ENCODE measurements around the gene ZNF790. TPM values are rescaled to one million over a fixed set of nuclear protein-coding genes. Genes with fewer than 3 reads are reported as not detected.

The ZNF790 gene
- total RNA-seq, 2 experiments from 2014 or later, result 7.1 to 8.8 TPM

DNA sequence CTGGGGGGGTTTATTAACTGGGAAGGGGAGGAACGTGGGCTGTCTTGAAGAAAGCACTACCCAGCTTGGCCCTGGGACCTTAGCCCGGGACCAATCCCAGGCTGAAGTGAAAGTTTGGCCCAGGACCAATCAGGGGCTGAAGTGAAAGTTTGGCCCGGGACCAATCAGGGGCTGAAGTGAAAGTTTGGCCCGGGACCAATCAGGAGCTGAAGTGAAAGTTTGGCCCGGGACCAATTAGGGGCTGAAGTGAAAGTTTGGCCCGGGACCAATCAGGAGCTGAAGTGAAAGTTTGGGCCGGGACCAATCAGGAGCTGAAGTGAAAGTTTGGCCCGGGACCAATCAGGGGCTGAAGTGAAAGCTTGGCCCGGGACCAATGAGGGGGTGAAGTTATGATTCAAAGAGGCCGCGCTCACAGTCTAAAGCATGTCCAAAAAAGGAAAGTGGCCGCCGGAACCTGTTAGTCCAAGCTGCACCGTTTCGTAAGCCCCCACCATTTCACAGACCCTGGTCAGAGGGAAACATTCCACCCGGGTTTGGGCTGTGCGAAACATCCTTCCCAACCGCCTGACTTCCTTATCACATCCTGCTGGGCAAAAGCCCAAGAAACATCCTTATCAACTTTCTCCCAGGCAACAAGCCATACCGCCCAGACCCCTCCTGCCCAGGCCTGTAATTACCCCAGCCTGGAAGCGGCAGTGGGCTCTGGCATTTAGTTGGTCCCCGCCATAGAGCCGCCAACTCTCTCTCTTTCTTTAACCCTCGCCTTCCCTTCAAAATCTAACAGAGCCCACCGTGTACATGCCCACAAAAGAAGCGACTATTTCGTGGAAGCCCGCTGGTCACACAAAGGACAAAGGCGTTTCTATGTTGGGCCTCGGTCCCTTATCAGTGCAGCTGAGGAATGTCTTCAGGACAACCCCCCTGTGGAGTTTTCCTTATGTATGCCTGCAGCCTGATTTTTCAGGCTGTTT is 66.6 kb downstream of the ZNF790 start:
- Mint-ChIP-seq H3K4me1 (peaks cover 20% of the 10 kb centered on the region), H3K4me3 (peak overlapping the region; percentile 99), H3K9me3 (ENCODE audit: low read depth) (peaks cover 23% of the 10 kb centered on the region), H3K36me3 (ENCODE audit: low read depth) (peaks cover 56% of the 10 kb centered on the region), H3K27ac (peak overlapping the region; percentile 97), H3K27me3 (no peaks in the 10 kb centered on the region)
- CTCF ChIA-PET, result no interaction called here
- ATAC-seq, result peak; percentile 31
- DNase-seq, result peak; percentile 78
- POLR2A ChIA-PET, result interaction anchor here (0.9 kb wide), 1 partner anchor 79 kb away, joined by 5 read pairs; the partner anchor contains the start of gene ZNF345
- intact Hi-C loops (cut with DNase I, micrococcal nuclease), result loop anchor here (1.0 to 10.0 kb wide), 13 partner anchors 26 to 557 kb away; partner anchors contain the start of genes ZNF345 (in 2 of the 2), ZNF567 (in 2 of the 2), ZFP82 (in 1 of the 2) and ZNF260 (in 1 of the 2)

Other genes starting within 250 kb of the ZNF790 start
- 10 to 100 TPM; 14.9 to 20.0 TPM for gene ZNF382, start 233.1 kb downstream of the ZNF790 start, total RNA-seq
- 1 to 10 TPM; 5.7 to 6.5 TPM for gene ZNF461, start 171.6 kb downstream of the ZNF790 start, total RNA-seq
- 1 to 10 TPM; 7.4 to 8.6 TPM for gene ZNF567, start 150.8 kb downstream of the ZNF790 start, total RNA-seq
- gene ZNF850, start 65.6 kb downstream of the ZNF790 start, total RNA-seq, result 10 to 100 TPM in 1 of 2 experiments, 1 to 10 TPM in 1; 7.0 to 10.7 TPM
- gene ZNF345, start 12.5 kb upstream of the ZNF790 start, total RNA-seq, result 1 to 10 TPM; 3.5 to 4.6 TPM
- 1 to 10 TPM; 7.1 TPM for gene ZNF829, start 77.9 kb upstream of the ZNF790 start, total RNA-seq
- gene ZNF568, start 77.9 kb upstream of the ZNF790 start, total RNA-seq, result 1 to 10 TPM; 6.5 to 8.4 TPM
- gene ZNF420, start 240.0 kb upstream of the ZNF790 start, total RNA-seq, result 10 to 100 TPM in 1 of 2 experiments, 1 to 10 TPM in 1; 9.1 to 12.8 TPM